DOHH2 (cell line): ENCODE results near the gene FOXD2.

Experiments
- EZH2phosphoT487 ChIP-seq: fragments of 200-600 bp; sonication (generic); IDR thresholded peaks from 2 replicates; pipeline ENCODE4 v1.6.1; 2017; ENCODE audit warnings: borderline replicate concordance, mild to moderate bottlenecking, antibody characterized with exemption, low read length, moderate library complexity, mixed read lengths
- TF ChIP-seq, protein P1 (sequence below): fragments of 200-600 bp; sonication (generic); IDR thresholded peaks from one replicate; pipeline ENCODE4 v1.5.1; 2014; ENCODE audit warnings: antibody characterized with exemption, mild to moderate bottlenecking, low read depth, low read length; ENCODE audit not compliant: poor library complexity, severe bottlenecking

DNA sequence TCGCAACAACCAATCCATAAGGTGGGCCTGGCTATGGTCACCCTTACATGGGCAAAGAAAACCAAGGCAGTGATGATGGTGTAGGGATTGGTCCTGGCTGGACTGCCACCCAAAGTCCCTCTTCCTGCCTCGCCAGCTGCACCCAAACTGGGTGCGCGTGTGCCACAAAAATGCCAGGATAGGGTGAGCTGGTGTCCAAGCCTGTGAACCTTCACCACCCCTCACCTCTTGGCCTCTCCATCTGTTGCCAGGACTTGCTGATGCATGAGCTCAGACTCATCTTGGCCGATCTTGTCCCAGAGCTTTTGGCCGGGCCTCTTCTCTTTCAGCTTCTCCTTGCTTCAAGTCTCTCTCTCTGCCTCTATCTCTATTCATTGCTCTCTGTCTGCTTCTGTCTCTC is 41.8 kb downstream of the FOXD2 start:
- TF ChIP-seq, protein P1, sequence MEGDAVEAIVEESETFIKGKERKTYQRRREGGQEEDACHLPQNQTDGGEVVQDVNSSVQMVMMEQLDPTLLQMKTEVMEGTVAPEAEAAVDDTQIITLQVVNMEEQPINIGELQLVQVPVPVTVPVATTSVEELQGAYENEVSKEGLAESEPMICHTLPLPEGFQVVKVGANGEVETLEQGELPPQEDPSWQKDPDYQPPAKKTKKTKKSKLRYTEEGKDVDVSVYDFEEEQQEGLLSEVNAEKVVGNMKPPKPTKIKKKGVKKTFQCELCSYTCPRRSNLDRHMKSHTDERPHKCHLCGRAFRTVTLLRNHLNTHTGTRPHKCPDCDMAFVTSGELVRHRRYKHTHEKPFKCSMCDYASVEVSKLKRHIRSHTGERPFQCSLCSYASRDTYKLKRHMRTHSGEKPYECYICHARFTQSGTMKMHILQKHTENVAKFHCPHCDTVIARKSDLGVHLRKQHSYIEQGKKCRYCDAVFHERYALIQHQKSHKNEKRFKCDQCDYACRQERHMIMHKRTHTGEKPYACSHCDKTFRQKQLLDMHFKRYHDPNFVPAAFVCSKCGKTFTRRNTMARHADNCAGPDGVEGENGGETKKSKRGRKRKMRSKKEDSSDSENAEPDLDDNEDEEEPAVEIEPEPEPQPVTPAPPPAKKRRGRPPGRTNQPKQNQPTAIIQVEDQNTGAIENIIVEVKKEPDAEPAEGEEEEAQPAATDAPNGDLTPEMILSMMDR, result no peak
- TF ChIP-seq EZH2phosphoT487, result no peak
